ENCODE data around the gene CCDC12. TPM values are rescaled to one million over a fixed set of nuclear protein-coding genes. Genes with fewer than 3 reads are reported as not detected.

Gene CCDC12
- total and polyA plus RNA-seq, 5 experiments from 2014 or later = 58.8 to 106 (median 81.9) TPM

DNA sequence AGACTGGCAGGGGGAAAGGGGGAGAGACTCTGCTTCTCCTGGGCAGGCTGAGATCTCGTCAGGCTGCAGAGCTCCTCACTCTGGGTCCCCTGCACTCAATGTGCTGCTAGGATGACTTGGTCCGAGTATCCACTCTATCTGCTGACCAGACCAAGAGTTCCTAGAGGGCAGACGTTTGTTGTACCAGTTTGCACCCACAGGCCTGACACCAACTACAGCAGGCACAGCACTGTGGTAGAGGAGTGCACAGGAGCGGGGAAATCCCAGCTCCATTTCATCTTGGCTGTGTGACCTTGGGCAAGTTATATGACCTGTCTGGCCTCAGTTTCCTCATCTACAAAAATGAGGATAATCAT, 29.0 kb downstream of the CCDC12 start:
- peak in 1 of 2 donors; percentile 32 for ATAC-seq

DNA sequence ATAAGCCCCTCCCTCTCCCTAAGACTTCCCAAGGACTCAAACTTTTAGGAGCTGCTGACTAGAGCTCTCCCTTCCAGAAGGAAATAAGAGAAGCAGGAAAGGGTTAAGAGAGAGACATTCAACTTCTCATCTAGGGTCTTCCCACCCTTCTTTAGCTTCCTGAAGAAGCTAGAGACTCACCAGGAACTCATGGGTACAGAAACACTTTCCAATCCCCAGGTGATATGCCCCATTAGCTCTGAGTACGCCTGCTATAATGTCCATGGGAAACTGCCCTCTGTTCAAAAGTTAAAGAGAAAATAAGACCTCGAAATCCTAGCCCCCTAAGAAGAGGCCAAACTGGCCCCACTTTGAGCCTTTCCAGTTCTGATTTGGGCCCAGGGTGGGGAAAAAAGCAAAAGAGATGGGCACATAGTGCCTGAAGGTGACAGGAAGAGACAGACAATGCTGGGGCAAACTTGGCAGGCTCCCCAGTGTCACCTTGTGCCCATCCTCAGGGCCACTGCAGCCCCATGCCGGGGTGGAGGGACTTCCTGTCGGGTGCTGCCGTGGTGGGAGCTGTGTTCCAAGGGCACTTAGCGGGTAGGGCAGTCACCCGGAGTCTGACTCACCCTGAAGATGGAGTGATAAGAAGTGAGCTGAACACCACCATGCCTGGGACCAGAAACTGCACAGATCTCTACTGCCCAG, 29.5 kb downstream of the CCDC12 start:
- Mint-ChIP-seq H3K27me3 (no peaks in the 10 kb centered on the region), H3K27ac (peak overlapping the region; percentile 41 to 97 (median 88)), H3K36me3 (peaks cover 0 to 27% (median 3%) of the 10 kb centered on the region in 3 donors), H3K4me1 (peaks cover 51 to 94% (median 94%) of the 10 kb centered on the region in 4 donors), H3K4me3 (peak overlapping the region in 9 of 10 donors; percentile 44 to 83 (median 73)), H3K9me3 (no peaks in the 10 kb centered on the region)
- DNase-seq = peak in 7 of 10 donors; percentile 14 to 67 (median 32)
- POLR2A ChIA-PET = interaction anchor here (0.9 to 1.1 kb wide), 4 partner anchors 12 to 62 kb away, joined by 3 to 6 read pairs (median 3); no protein-coding TSS in a partner anchor
- ATAC-seq = peak; percentile 62 to 69

More for the DNA sequence above, 29.0 kb downstream of the CCDC12 start:
- Mint-ChIP-seq H3K4me1 (peaks cover 54 to 94% (median 94%) of the 10 kb centered on the region in 4 donors), H3K36me3 (peaks cover 0 to 25% (median 3%) of the 10 kb centered on the region in 3 donors), H3K27ac (peak overlapping the region in 9 of 10 donors; percentile 41 to 97 (median 89)), H3K4me3 (peak overlapping the region; percentile 45 to 83 (median 72)), H3K27me3 (no peaks in the 10 kb centered on the region), H3K9me3 (no peaks in the 10 kb centered on the region)
- POLR2A ChIA-PET = interaction anchor here (0.6 to 1.1 kb wide), 5 partner anchors 12 to 62 kb away, joined by 3 to 6 read pairs (median 3); no protein-coding TSS in a partner anchor
- no peak for DNase-seq

DNA sequence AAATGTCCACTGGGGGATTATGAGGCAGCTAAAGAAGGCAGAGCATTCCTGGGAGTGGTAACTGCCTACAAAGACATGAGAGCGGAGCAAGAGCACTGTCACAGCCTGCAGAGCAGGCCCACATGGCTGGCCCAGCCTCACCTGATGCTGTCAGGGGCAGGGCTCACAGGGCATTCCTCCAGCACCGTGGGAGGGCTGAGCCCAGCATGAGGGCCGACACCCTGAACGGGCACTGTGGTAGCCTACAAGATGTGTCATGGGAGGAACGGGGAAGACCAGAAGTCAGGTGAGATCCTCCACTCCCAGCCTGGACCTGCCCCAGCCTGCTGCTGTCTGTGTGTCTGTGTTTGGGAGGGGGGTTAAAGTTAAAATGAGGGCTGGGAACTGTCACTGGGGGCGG, 30.1 kb downstream of the CCDC12 start:
- no peak for DNase-seq
- H3K4me3 Mint-ChIP-seq = peak overlapping the region in 6 of 10 donors; percentile 11 to 77 (median 51)
- peak overlapping the region; percentile 23 to 97 (median 82) for H3K27ac Mint-ChIP-seq
- no peak for ATAC-seq
- POLR2A ChIA-PET = interaction anchor here (0.9 to 1.1 kb wide), 2 partner anchors 20 to 63 kb away, joined by 3 read pairs; no protein-coding TSS in a partner anchor
- peaks cover 48 to 93% (median 91%) of the 10 kb centered on the region in 4 donors for H3K4me1 Mint-ChIP-seq
- no peaks in the 10 kb centered on the region for H3K9me3 Mint-ChIP-seq
- H3K27me3 Mint-ChIP-seq = no peaks in the 10 kb centered on the region
- peaks cover 0 to 25% (median 3%) of the 10 kb centered on the region in 3 donors for H3K36me3 Mint-ChIP-seq

DNA sequence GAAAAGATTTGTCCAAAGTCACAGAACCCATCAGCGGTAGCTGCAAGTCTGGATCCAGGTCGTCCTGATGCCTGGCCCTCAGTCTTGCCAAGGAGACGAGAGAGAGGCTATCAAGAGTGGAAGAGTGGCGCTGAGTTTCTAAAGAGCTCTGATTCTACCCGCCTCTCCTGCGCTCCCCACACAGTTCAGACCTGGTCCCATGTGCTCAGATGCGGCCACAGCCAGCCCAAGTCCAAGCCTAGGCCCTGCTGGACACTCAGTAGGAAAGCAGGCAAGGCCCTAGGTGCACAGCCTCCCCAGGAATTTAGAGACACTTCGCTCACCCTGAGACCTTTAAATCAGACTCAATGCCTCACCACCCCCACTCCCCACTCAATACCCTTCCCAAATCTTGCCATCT, 32.4 kb downstream of the CCDC12 start:
- POLR2A ChIA-PET = interaction anchor here (1.0 kb wide), 1 partner anchor 15 kb away, joined by 8 read pairs; no protein-coding TSS in a partner anchor
- Mint-ChIP-seq H3K27ac (peak overlapping the region in 7 of 10 donors; percentile 27 to 97 (median 88)), H3K36me3 (peaks cover 0 to 44% (median 13%) of the 10 kb centered on the region in 3 donors), H3K27me3 (no peaks in the 10 kb centered on the region), H3K9me3 (no peaks in the 10 kb centered on the region), H3K4me1 (peaks cover 52 to 88% (median 87%) of the 10 kb centered on the region in 4 donors), H3K4me3 (peak overlapping the region in 1 of 10 donors; percentile 27)
- DNase-seq (no peak), ATAC-seq (no peak)

DNA sequence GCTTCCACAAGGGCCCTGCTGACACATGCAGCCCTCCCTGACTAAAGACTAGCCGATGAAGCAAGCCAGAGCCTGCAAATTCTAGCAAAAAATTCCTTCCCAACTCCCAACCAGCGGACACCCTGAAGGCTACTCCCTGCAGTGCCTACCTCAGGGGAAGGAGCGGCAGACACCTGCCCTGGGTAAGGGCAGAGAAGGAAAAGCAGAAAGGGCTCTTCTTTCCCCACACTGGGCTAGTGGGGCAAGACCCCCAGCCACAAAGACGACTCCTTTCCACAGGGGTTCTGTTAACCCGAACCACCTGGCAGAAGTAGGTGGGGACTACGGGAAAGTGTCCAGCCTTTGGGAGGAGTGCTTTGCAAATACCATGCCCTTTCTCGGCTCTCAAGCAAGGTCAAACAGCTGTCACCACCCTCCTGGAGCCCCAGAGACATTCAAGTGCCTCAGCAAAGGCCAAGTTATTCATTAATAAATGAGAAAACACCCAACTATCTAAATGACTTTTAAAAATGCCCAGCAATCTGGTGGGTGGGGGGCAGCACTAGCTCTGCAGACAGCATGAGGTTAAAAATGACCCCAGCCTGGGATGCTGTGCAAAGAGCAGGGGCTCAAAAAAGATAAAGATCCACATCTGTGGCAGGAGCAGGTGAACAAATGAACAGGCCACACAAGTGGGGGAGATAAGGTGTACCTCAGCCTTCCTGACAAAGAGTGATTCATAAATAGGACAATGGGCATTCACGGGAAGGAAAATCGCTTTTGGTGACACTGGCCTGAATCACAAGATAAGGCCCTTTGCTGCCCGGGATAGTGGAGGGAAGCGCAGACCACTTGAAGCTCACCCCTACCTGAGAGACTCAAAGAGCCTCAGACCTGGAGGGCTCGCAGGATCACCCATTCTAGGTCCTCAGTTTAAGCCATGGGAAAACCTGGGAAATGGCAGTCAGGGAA, 33.0 kb downstream of the CCDC12 start:
- DNase-seq = no peak
- ATAC-seq = no peak
- H3K4me3 Mint-ChIP-seq = no peak overlapping the region
- H3K36me3 Mint-ChIP-seq = peaks cover 0 to 50% (median 18%) of the 10 kb centered on the region in 3 donors
- H3K9me3 Mint-ChIP-seq = no peaks in the 10 kb centered on the region
- POLR2A ChIA-PET = interaction anchor here (1.0 kb wide), 1 partner anchor 14 kb away, joined by 8 read pairs; no protein-coding TSS in a partner anchor
- H3K27ac Mint-ChIP-seq = peak overlapping the region in 6 of 10 donors; percentile 37 to 88 (median 69)
- H3K4me1 Mint-ChIP-seq = peaks cover 51 to 87% (median 85%) of the 10 kb centered on the region in 4 donors
- H3K27me3 Mint-ChIP-seq = no peaks in the 10 kb centered on the region

DNA sequence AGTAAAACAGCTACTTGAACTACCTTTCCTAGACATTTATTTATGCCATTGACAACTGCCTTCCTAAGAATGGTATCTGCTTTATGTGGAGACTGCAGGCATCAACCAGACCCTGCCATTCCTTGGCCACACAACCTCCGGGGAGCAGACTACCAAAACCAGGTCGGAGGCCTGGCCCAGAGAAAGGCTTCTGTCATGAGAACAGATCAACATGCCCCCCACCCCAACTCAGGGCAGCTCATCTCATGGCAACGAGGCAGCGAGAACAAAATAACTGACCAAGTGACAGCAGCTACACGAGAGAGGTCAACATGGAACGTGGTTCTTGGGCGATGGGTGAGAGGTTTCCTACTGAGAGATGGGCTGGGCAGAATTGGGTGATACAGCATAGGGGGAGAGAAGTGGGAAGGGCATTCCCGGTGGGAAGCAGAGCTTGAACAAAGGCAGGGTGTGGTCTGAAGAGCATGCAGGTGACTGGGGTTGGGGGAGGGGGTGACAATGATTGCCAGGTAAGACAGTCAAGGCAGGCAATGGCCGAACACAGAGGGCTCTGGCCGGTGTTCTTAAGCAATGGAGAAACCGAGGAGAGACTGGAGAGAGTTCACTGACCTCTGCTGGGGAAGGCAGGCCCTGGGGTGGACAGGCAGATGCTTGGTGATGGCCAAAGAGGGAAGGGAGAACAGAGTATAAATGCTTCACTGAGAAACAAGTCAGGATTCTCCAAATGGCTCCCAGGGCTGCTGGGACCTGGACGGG, 33.9 kb downstream of the CCDC12 start:
- ATAC-seq (no peak), DNase-seq (no peak)
- no peaks in the 10 kb centered on the region for H3K27me3 Mint-ChIP-seq
- H3K4me3 Mint-ChIP-seq = peak overlapping the region in 2 of 10 donors; percentile 40 to 58
- H3K9me3 Mint-ChIP-seq = no peaks in the 10 kb centered on the region
- H3K36me3 Mint-ChIP-seq = peaks cover 0 to 58% (median 18%) of the 10 kb centered on the region in 3 donors
- POLR2A ChIA-PET = interaction anchor here (0.9 kb wide), 1 partner anchor 37 kb away, joined by 3 read pairs; the partner anchor contains the start of gene NBEAL2
- peaks cover 46 to 87% (median 81%) of the 10 kb centered on the region in 4 donors for H3K4me1 Mint-ChIP-seq
- peak overlapping the region in 7 of 10 donors; percentile 15 to 89 (median 45) for H3K27ac Mint-ChIP-seq

DNA sequence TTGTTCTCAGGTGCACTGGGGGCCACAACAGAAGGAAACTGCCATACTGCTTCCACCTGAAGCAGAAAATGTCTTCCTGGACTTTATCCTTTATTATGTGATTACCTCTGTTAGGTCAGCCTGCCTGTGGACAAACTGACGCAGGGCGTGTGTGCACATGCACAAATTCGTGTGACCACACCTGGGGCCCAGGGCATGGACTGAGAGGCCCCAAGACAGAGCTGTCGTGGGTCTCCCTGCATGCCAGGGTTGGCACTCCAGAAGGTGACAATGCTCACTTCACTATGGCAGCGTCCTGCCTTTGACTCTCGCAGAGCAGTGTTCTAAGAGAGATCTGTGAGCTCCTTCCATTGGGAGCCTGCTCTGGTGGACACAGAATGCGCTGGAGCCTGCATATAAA, 34.5 kb downstream of the CCDC12 start:
- Mint-ChIP-seq H3K27ac (peak overlapping the region in 3 of 10 donors; percentile 72 to 89 (median 81)), H3K36me3 (peaks cover 0 to 58% (median 18%) of the 10 kb centered on the region in 3 donors), H3K9me3 (no peaks in the 10 kb centered on the region), H3K4me3 (no peak overlapping the region), H3K4me1 (peaks cover 43 to 85% (median 78%) of the 10 kb centered on the region in 4 donors), H3K27me3 (no peaks in the 10 kb centered on the region)
- POLR2A ChIA-PET = interaction anchor here (0.7 to 0.9 kb wide), 2 partner anchors 38 to 92 kb away, joined by 3 to 5 read pairs; partner anchors contain the start of gene NBEAL2
- no peak for ATAC-seq
- DNase-seq = no peak

DNA sequence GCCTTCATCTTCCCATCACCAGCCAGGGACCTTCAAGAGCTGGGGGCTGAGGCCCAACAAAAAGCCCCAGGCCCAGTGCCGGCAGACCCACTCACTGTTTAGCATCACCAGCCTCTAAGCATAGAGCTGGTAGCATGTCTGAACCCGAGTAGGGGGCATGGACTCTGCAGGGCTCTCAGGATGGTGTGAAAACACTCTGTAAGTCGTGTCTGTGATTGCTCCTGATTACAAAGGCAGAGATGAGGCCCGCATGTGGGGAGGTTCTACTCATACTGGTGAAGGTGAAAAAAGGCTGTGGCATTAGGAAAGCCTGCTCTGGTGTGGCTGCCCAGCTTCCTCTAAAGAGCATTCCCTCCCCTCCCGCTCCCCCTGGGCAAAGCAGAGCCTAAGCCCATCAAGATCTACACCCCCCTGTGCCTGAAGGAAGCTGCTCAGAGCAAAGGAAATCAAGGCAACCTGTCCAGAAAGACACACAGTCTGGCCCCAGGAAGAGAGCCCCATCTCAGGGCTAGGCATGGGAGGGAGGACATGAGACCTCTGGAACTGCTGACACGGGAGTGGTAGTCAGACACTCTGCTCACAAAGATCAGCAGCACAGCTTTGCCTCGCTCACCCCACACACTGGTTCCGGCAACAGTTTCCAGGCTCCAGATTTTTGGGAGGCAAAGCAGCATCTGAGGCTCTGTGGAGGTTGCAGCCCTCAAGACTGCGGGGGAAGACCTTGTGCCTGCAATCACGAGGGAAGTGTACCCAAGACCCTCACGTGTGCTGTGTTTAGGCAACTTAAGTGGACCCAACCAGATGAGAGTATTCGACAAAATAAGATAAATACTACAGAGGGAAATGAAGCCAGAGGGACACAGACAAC, 36.7 kb downstream of the CCDC12 start:
- no peaks in the 10 kb centered on the region for H3K27me3 Mint-ChIP-seq
- H3K9me3 Mint-ChIP-seq = no peaks in the 10 kb centered on the region
- H3K36me3 Mint-ChIP-seq = peaks cover 0 to 67% (median 17%) of the 10 kb centered on the region in 3 donors
- H3K27ac Mint-ChIP-seq = peak overlapping the region in 7 of 10 donors; percentile 33 to 79 (median 76)
- POLR2A ChIA-PET = interaction anchor here (0.6 kb wide), 1 partner anchor 1977 kb away, joined by 5 read pairs; no protein-coding TSS in a partner anchor
- ATAC-seq (no peak), DNase-seq (no peak)
- peak overlapping the region in 1 of 10 donors; percentile 28 for H3K4me3 Mint-ChIP-seq
- H3K4me1 Mint-ChIP-seq = peaks cover 32 to 84% (median 66%) of the 10 kb centered on the region in 4 donors

DNA sequence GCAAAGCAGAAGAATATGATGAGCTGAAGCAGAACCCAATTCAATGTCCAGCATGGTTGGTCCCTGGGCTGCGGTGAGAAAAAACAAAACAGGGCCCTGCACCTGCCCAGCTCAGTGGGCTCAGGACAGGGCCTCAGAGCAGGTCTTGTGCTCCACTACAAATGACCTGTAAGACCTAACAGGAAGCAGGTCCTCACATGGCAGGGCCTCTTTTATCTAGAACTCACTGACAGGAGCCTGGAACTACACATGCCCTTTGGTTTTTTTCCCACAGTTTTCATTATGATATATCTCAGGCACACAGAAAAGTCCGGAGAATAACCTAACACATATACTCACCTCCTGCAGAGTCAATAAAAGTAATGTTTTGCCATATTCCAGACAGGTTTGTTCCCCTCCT, 38.4 kb downstream of the CCDC12 start:
- Mint-ChIP-seq H3K27me3 (no peaks in the 10 kb centered on the region), H3K9me3 (no peaks in the 10 kb centered on the region), H3K27ac (peak overlapping the region in 6 of 10 donors; percentile 23 to 82 (median 72)), H3K4me3 (no peak overlapping the region), H3K36me3 (peaks cover 0 to 72% (median 17%) of the 10 kb centered on the region in 3 donors), H3K4me1 (peaks cover 27 to 84% (median 59%) of the 10 kb centered on the region in 4 donors)
- POLR2A ChIA-PET = no interaction called here
- ATAC-seq = no peak
- no peak for DNase-seq

DNA sequence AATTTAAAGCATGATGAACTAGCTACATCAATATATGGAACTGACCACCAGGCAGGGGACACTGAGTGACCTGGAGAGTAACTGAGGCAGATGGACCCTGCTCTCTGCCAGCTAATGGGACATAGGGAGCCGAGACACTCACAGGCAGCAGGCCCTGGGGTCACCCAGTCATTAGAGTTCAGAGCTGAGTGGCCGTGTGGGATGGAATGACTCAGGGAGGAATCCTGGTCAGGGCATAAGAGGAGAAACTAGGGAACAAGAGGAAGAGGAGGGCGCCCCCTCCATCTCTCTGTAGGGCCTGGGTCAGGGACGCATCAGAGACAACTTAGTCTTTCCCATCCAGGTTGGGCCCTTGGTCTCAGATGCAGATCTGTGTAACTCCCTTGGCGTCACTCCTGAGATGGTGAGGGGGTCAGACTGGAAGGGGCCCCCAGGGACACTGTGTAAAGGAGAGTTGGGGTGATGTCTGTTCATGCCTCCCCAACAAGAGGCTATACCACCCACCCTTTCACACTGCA, 39.8 kb downstream of the CCDC12 start:
- Mint-ChIP-seq H3K4me1 (peaks cover 25 to 84% (median 57%) of the 10 kb centered on the region in 4 donors), H3K9me3 (no peaks in the 10 kb centered on the region), H3K4me3 (peak overlapping the region in 1 of 10 donors; percentile 14), H3K27ac (peak overlapping the region in 4 of 10 donors; percentile 66 to 82 (median 74)), H3K36me3 (peaks cover 0 to 70% (median 17%) of the 10 kb centered on the region in 3 donors), H3K27me3 (no peaks in the 10 kb centered on the region)
- DNase-seq = peak in 1 of 10 donors; percentile 19
- no peak for ATAC-seq
- POLR2A ChIA-PET = no interaction called here
